Neural crest cell (in vitro differentiated cells): ENCODE results near the gene PPP6C. TPM values are rescaled to one million over a fixed set of nuclear protein-coding genes. Genes with fewer than 3 reads are reported as not detected.

Experiments used
- DNase-seq: peaks from one replicate; pipeline ENCODE4 v3.0.0; 2021; ENCODE audit warnings: low read depth, mixed read lengths, low spot score
- H3K27ac Mint-ChIP-seq: one replicate; pipeline ENCODE4 v1.8.0; 2021; ENCODE audit warnings: mild to moderate bottlenecking, mixed read lengths; ENCODE audit not compliant: unreplicated experiment
- H3K27me3 Mint-ChIP-seq: 2 replicates; pipeline ENCODE4 v1.8.0; 2021; ENCODE audit warnings: low read depth, mild to moderate bottlenecking, mixed read lengths
- H3K36me3 Mint-ChIP-seq: 2 replicates; pipeline ENCODE4 v1.8.0; 2021; ENCODE audit warnings: low read depth, mild to moderate bottlenecking, mixed read lengths
- H3K4me1 Mint-ChIP-seq: 2 replicates; pipeline ENCODE4 v1.8.0; 2021; ENCODE audit warnings: mixed read lengths
- H3K4me3 Mint-ChIP-seq: one replicate; pipeline ENCODE4 v1.8.0; 2021; ENCODE audit warnings: mild to moderate bottlenecking, mixed read lengths
- H3K9me3 Mint-ChIP-seq: 2 replicates; pipeline ENCODE4 v1.8.0; 2021; ENCODE audit warnings: mixed read lengths
- CTCF ChIP-seq: fragments of 200-600 bp; sonication (generic); conservative IDR thresholded peaks from 2 replicates; pipeline ENCODE4 v1.5.0; 2021; ENCODE audit warnings: antibody characterized with exemption, mild to moderate bottlenecking
- total RNA-seq: library from RNA; stranded (reverse); gene quantifications from 2 replicates; pipeline ENCODE4 v1.2.1, GENCODE V29; 2021

The PPP6C gene
- total RNA-seq, 1 donor from 2014 or later: 45.3 TPM

- H3K9me3 Mint-ChIP-seq: peaks cover 3% of the 10 kb centered on the region
- no peak for TF ChIP-seq CTCF
- H3K27me3 Mint-ChIP-seq: no peaks in the 10 kb centered on the region
- H3K4me1 Mint-ChIP-seq: peaks cover 12% of the 10 kb centered on the region
- no peak overlapping the region for H3K4me3 Mint-ChIP-seq
- H3K36me3 Mint-ChIP-seq: peaks cover 11% of the 10 kb centered on the region
- DNase-seq: no peak
- no peak overlapping the region for H3K27ac Mint-ChIP-seq
These were observed 89.8 kb downstream of the PPP6C start for GRCh38 chr9:125099816-125100215.

Other genes with a start within 250 kb of the PPP6C start
- gene GOLGA1, start 248.7 kb downstream of the PPP6C start, total RNA-seq: 15.9 and 18.7 TPM in 2 replicates
- 13.1 and 15.2 TPM in 2 replicates for gene SCAI, start 46.3 kb downstream of the PPP6C start, total RNA-seq
- gene RABEPK, start 10.7 kb upstream of the PPP6C start, total RNA-seq: 26.6 and 27.5 TPM in 2 replicates
- gene HSPA5, start 51.5 kb upstream of the PPP6C start, total RNA-seq: 175 and 182 TPM in 2 replicates
- 41.3 and 45.5 TPM in 2 replicates for gene GAPVD1, start 72.0 kb upstream of the PPP6C start, total RNA-seq